GM13976 (cell line): ENCODE data around the gene GREB1.

Experiments used
- DNase-seq: peaks from one replicate; pipeline ENCODE4 v3.0.0; 2012; ENCODE audit warnings: low spot score
- in situ Hi-C: fragments of 300-500 bp; cut with MboI; formaldehyde crosslinking; loops from one replicate; pipeline ENCODE4 v1.12.0; 2022; ENCODE audit warnings: low sequenced_read_pairs, mixed read lengths, inconsistent platforms; ENCODE audit not compliant: unreplicated experiment
- TF ChIP-seq, protein P1 (sequence below): IDR thresholded peaks from 2 replicates; pipeline ENCODE4 v1.5.1; 2012; ENCODE audit warnings: borderline replicate concordance, mild to moderate bottlenecking; ENCODE audit not compliant: insufficient read depth; ENCODE audit errors: extremely low read depth, missing control alignments, control extremely low read depth

Gene GREB1

DNA sequence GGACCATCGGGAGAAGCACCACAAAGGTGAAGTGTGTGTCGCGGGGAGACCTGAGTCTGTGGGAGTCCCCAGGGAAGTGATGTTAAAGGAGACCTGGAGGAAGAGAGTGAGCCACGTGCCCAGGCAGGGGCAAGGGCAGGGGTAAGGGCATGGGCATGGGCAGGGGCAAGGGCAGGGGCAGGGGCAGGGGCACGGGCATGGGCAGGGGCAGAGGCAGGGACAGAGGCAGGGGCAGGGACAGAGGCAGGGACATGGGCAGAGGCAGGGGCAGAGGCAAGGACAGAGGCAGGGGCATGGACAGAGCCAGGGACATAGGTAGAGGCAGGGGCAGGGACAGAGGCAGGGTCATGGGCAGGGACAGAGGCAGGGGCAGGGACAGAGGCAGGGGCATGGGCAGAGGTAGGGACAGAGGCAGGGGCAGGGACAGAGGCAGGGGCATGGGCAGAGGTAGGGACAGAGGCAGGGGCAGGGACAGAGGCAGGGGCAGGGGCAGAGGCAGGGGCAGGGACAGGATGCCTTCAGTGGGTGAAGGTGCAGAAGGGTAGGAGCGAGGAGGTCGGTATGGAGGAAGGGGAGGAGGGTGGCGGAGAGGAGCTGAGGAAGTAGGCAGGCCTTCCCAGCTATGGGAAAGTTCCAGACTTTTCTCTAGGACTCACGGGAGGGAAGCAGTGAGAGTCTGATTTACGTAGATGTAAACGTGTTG, 102.9 kb downstream of the GREB1 start:
- in situ Hi-C loops: no loop called here
- TF ChIP-seq, protein P1, sequence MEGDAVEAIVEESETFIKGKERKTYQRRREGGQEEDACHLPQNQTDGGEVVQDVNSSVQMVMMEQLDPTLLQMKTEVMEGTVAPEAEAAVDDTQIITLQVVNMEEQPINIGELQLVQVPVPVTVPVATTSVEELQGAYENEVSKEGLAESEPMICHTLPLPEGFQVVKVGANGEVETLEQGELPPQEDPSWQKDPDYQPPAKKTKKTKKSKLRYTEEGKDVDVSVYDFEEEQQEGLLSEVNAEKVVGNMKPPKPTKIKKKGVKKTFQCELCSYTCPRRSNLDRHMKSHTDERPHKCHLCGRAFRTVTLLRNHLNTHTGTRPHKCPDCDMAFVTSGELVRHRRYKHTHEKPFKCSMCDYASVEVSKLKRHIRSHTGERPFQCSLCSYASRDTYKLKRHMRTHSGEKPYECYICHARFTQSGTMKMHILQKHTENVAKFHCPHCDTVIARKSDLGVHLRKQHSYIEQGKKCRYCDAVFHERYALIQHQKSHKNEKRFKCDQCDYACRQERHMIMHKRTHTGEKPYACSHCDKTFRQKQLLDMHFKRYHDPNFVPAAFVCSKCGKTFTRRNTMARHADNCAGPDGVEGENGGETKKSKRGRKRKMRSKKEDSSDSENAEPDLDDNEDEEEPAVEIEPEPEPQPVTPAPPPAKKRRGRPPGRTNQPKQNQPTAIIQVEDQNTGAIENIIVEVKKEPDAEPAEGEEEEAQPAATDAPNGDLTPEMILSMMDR: no peak
- DNase-seq: no peak

DNA sequence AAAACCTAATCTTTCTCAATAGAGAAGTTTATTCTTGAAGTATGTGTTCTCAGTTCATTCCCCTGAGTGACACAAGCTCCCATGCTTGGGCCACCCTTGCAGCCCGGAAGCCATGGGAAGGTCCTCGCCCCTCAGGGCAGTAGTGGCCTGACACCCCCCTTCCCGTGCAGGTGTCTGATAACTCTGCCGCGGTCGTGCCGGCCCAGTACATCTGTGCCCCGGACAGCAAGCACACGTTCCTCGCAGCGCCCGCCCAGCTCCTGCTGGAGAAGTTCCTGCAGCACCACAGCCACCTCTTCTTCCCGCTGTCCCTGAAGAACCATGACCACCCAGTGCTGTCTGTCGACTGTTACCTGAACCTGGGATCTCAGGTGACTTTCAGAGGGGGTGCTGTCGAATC, 103.7 kb downstream of the GREB1 start:
- DNase-seq: no peak
- in situ Hi-C loops: no loop called here
- TF ChIP-seq, protein P1: no peak

DNA sequence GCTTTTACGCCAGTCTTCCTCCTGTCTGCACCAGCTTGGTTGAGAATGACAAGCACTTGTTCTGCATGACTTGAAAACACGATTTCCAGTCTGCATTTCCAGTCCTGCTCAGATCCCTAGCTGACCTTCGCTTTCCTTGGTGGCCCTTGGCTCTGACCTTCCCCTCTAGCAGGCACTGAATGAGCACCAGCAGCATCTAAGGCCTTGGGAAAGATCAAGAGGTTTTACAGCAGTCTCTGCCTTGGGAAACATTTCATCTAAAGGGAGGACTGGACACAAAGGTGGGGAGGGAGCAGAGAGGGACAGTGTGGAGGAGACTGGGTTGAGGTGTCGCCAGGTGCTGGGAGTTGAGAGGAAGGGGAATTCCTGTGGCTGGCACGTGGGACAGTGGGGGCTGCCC, 105.7 kb downstream of the GREB1 start:
- in situ Hi-C loops: no loop called here
- TF ChIP-seq, protein P1: no peak
- no peak for DNase-seq

DNA sequence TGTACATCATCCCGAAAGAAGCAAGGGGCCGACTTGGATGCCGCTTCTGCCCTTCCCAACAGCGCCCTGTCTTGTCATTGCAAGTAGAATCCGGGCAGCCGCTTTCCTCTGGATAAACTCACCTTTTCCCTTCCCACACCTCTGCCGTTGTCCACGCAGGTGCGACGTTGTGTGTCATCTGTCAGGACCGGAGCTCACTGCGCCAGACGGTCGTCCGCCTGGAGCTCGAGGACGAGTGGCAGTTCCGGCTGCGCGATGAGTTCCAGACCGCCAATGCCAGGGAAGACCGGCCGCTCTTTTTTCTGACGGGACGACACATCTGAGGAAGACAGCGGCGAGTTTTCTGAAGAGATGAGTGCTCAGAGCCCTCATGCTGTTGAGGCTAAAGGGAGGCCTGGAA, 106.3 kb downstream of the GREB1 start:
- in situ Hi-C loops: no loop called here
- TF ChIP-seq, protein P1: no peak

DNA sequence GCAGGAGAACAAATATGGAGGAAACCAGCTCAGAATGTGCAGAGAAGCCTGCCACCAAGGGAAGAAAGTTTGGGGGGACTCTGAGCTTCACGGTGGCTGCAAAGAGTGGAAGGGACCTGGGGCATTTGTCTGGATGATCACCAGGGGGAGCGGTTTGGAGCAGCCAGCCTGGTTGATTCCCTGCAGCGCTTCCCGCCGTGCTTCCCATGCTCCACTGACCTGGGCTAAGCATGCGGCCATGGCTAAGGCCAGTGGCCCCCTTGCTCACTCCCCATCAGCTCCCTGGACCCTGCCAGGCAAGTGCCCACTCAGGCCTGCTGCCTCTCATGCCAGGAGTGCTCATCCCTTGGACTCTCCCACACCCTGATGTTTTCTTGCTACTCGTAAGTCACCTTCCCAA, 109.1 kb downstream of the GREB1 start:
- DNase-seq: no peak
- in situ Hi-C loops: no loop called here
- TF ChIP-seq, protein P1: no peak

More for the DNA sequence above, 106.3 kb downstream of the GREB1 start:
- DNase-seq: no peak

DNA sequence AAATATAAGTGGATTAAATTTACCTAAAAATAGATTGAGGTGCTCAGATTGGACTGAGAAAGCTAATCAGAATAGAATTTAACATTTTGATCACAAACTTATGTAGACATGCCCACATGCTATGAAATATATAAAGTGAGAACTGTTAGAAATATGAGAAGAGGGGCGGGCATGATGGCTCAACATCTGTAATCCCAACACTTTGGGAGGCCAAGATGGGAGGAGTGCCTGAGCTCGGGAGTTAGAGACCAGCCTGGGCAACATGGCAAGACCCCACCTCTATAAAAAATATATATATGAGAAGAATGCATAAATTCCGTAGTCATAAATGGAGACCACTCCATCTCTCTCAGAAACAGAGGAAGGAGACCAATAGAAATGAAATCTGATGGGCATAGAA, 110.4 kb downstream of the GREB1 start:
- no peak for DNase-seq
- TF ChIP-seq, protein P1: no peak
- in situ Hi-C loops: no loop called here
